PC-3 (cell line): ENCODE data around the gene PSMB4.

Source experiments
- EZH2 ChIP-seq: fragments of 300-600 bp; sonication (generic); IDR thresholded peaks from one replicate; pipeline ENCODE4 v1.6.1; 2017; ENCODE audit warnings: antibody characterized with exemption, mild to moderate bottlenecking, low read length; ENCODE audit not compliant: unreplicated experiment
- EZH2phosphoT487 ChIP-seq: fragments of 300-600 bp; sonication (generic); IDR thresholded peaks from 2 replicates; pipeline ENCODE4 v1.6.1; 2018; ENCODE audit warnings: mild to moderate bottlenecking, antibody characterized with exemption, low read length, borderline replicate concordance

DNA sequence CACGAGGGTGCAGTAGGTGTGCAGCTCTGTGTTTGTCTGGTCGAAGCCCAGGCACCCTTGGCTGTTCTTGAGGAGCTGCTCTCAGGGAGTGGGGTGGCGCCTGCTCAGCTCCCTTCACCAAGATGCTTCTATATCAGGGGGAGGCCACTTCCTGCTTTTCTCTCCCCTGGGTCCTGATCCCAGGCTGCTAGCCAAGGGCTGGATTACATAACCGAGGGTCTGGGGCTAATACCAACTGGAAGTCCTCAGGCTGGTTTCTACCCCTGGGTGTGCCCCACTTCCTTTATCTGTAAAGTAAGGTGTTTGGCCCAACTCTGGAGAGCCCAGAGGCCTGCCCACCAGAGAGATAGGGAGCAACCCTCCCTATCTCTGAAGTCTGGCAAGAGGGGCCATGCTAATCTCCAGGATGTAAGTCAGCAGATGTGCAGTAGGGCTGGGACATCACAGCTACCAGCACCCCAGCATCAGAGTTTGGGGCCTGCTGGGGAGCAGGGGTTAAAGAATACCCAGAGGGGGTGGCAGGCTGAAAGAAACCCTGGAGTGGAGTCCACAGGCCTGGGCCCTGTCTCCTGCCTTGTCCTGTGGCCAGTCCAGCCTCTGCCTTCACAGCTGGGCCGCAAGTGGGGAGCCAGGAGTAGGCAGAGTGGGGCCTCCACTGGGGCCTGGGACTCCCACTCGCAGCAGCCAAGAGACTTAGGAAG is 29.0 kb upstream of the PSMB4 start:
- TF ChIP-seq EZH2 (no peak), EZH2phosphoT487 (no peak)
